Measurements from ENCODE around the gene BBS1. TPM values are rescaled to one million over a fixed set of nuclear protein-coding genes. Genes with fewer than 3 reads are reported as not detected.

The BBS1 gene
- polyA plus RNA-seq, 2 of the 4 experiments (the other 2 are of a cell fraction) = 12.5 TPM

GRCh38 chr11:66479394-66480116 lies 30.9 kb upstream of the BBS1 start:
- ATAC-seq = peak; percentile 66 to 68
- ChIA-PET POLR2A (interaction anchor here (0.9 to 2.3 kb wide), 23 partner anchors 8 to 198 kb away, joined by 3 to 47 read pairs (median 10); partner anchors contain the start of genes ACTN3, BBS1, CTSF and MRPL11), CTCF (interaction anchor here (0.7 to 5.9 kb wide), 24 partner anchors 10 to 199 kb away, joined by 3 to 46 read pairs (median 4); partner anchors contain the start of genes MRPL11, PELI3 and RBM4B)
- peak; percentile 44 to 87 for DNase-seq (ENCODE audit: low read depth in 1 of 2, low spot score in 1 of 2)
- no peak for FAIRE-seq
- Histone ChIP-seq H3K9me3 (no peaks in the 10 kb centered on the region), H3K4me2 (peak overlapping the region; percentile 80), H3K4me3 (peak overlapping the region; percentile 73), H3K4me1 (peaks cover 6% of the 10 kb centered on the region; the same call in 1 of the 3 replicates), H3K27ac (peak overlapping the region; percentile 94 to 98)
- TF ChIP-seq NFE2L2 (conservative IDR thresholded peaks at IDR 0.05; ENCODE audit: low read length) (no peak), BCL3 (IDR thresholded peaks at IDR 0.05) (no peak), HOXB5 (CRISPR knock-in tag; IDR thresholded peaks at IDR 0.05) (no peak), PHF8 (IDR thresholded peaks at IDR 0.05; ENCODE audit: borderline replicate concordance, low read depth) (0 out of 2 replicates have a peak, but pooled peaks have one; percentile 99), E2F6 (IDR thresholded peaks at IDR 0.05; ENCODE audit: borderline replicate concordance, low read depth) (no peak), MYC (IDR thresholded peaks at IDR 0.05; ENCODE audit: borderline replicate concordance, low read length) (no peak), KDM1A (IDR thresholded peaks at IDR 0.05; ENCODE audit: low read depth) (0 out of 2 replicates have a peak, but pooled peaks have one; percentile 10), TFCP2L1 (CRISPR knock-in tag; IDR thresholded peaks at IDR 0.05) (0 out of 2 replicates have a peak, but pooled peaks have one; percentile 34), FOSL2 (IDR thresholded peaks at IDR 0.05) (no peak), FOSL2 (CRISPR knock-in tag; IDR thresholded peaks at IDR 0.05) (peak; percentile 29; the same call in 1 of the 2 replicates), EHF (CRISPR knock-in tag; IDR thresholded peaks at IDR 0.05) (no peak), GATA3 (IDR thresholded peaks at IDR 0.05; ENCODE audit: borderline replicate concordance) (no peak)
- TF ChIP-seq, protein P1, sequence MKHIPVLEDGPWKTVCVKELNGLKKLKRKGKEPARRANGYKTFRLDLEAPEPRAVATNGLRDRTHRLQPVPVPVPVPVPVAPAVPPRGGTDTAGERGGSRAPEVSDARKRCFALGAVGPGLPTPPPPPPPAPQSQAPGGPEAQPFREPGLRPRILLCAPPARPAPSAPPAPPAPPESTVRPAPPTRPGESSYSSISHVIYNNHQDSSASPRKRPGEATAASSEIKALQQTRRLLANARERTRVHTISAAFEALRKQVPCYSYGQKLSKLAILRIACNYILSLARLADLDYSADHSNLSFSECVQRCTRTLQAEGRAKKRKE (CRISPR knock-in tag; IDR thresholded peaks at IDR 0.05; ENCODE audit: low read depth) = no peak
- WGBS (ENCODE audit: missing lambda C conversion rate) = 2% methylated on average over 22 of the region's 34 CpGs

GRCh38 chr11:66480117-66480938 lies 30.1 kb upstream of the BBS1 start, which contains the start of gene DPP3:
Gene DPP3, plus strand, starts transcription at chr11:66480434. Its CDS starts 1,767 bp downstream, at chr11:66482201.
- peak within 1 kb of the TSS; percentile 86 for H3K4me2 ChIP-seq
- POLR2A ChIA-PET = interaction anchor here (0.6 to 2.3 kb wide), 27 partner anchors 9 to 634 kb away, joined by 3 to 47 read pairs (median 7); partner anchors contain the start of genes ACTN3, BBS1, CCDC87 and CCS
- H3K4me3 ChIP-seq = peak within 1 kb of the TSS; percentile 73
- no peaks in the 10 kb centered on the region for H3K9me3 ChIP-seq
- H3K4me1 ChIP-seq = peaks cover 6% of the 10 kb centered on the region; the same call in 1 of the 3 replicates
- DNase-seq (ENCODE audit: low read depth in 1 of 2, low spot score in 1 of 2) (peak; percentile 97 to 100), FAIRE-seq (no peak), ATAC-seq (peak; percentile 92 to 95)
- 4% methylated on average over 27 of the region's 62 CpGs for WGBS (ENCODE audit: missing lambda C conversion rate)
- H3K27ac ChIP-seq = peak within 1 kb of the TSS; percentile 94 to 98
- CTCF ChIA-PET = interaction anchor here (0.7 to 5.9 kb wide), 14 partner anchors 10 to 198 kb away, joined by 3 to 46 read pairs (median 5); partner anchors contain the start of genes MRPL11, PELI3 and RBM4B
- TF ChIP-seq REST (IDR thresholded peaks at IDR 0.05) (peak; percentile 26; the same call in 1 of the 2 replicates), CBX2 (IDR thresholded peaks at IDR 0.05; ENCODE audit: borderline replicate concordance, low read depth) (no peak), MAX (IDR thresholded peaks at IDR 0.05) (peak; percentile 93), PHF8 (IDR thresholded peaks at IDR 0.05; ENCODE audit: borderline replicate concordance, low read depth) (no peak; the same call in none of the 2 replicates), NR3C1 (IDR thresholded peaks at IDR 0.05) (no peak), ZFP36 (IDR thresholded peaks at IDR 0.05; ENCODE audit: borderline replicate concordance, partially characterized antibody) (no peak), RFX5 (IDR thresholded peaks at IDR 0.05) (0 out of 2 replicates have a peak, but pooled peaks have one; percentile 23), JUN (IDR thresholded peaks at IDR 0.05) (peak; percentile 86 to 88), SREBF2 (IDR thresholded peaks at IDR 0.05) (no peak), MAFK (IDR thresholded peaks at IDR 0.05; ENCODE audit: partially characterized antibody) (no peak), RARB (CRISPR knock-in tag; IDR thresholded peaks at IDR 0.05) (no peak), CHD2 (IDR thresholded peaks at IDR 0.05; ENCODE audit: low read length, partially characterized antibody) (no peak), POLR2AphosphoS2 (conservative IDR thresholded peaks at IDR 0.05; ENCODE audit: low read length) (no peak), KDM1A (IDR thresholded peaks at IDR 0.05; ENCODE audit: low read depth) (peak; percentile 89), HES2 (IDR thresholded peaks at IDR 0.05) (no peak), RAD21 (conservative IDR thresholded peaks at IDR 0.05 in 1 of 2, IDR thresholded peaks at IDR 0.05 in 1 of 2) (no peak)
